SK-N-SH (cell line): ENCODE measurements around the gene RYR3. TPM values are rescaled to one million over a fixed set of nuclear protein-coding genes. Genes with fewer than 3 reads are reported as not detected.

ENCODE experiments used
- CTCF ChIA-PET: fragments of 300-600, 350-600 bp; formaldehyde crosslinking; extraction: SDS; loops from one replicate; lab custom pipeline; 2021; lab: Yijun Ruan, JAX
- POLR2A ChIA-PET: fragments of 350-600 bp; sonication (Branson Sonifier 250); formaldehyde crosslinking; extraction: SDS; loops from one replicate; lab custom pipeline; 2020; ENCODE audit warnings: antibody characterized with exemption, inconsistent platforms; lab: Yijun Ruan, JAX
- DNase-seq: peaks from one replicate; pipeline ENCODE4 v3.0.0; 2012
- H2AFZ ChIP-seq: fragments of 200-600 bp; sonication (generic); 2 replicates; pipeline ENCODE4 v1.8.1; 2016; ENCODE audit warnings: antibody characterized with exemption, mild to moderate bottlenecking, low read depth
- H3F3A ChIP-seq: fragments of 200-600 bp; sonication (generic); replicated peaks from 2 replicates; pipeline ENCODE3; 2016; ENCODE audit warnings: antibody characterized with exemption, mild to moderate bottlenecking; ENCODE audit not compliant: insufficient read depth
- H3K27ac ChIP-seq, 2 experiments: fragments of 200-500 bp in 1 of 2; fragments of 200-600 bp in 1 of 2; sonication (Bioruptor generic) in 1 of 2; sonication (generic), shearing (Covaris generic) in 1 of 2; 2 replicates each; pipeline versions ENCODE4 v1.5.1 to v1.6.1; 2014 to 2016; ENCODE audit warnings: low read depth in 2 of 2, inconsistent platforms in 1 of 2, low read length in 1 of 2, mild to moderate bottlenecking in 1 of 2, mixed read lengths in 1 of 2
- H3K27me3 ChIP-seq: fragments of 200-600 bp; sonication (generic), shearing (Covaris generic); 2 replicates; pipeline ENCODE4 v1.6.1; 2016; ENCODE audit warnings: mixed run types; ENCODE audit not compliant: insufficient read depth
- H3K36me3 ChIP-seq, 2 experiments: fragments of 200-500 bp in 1 of 2; fragments of 200-600 bp in 1 of 2; sonication (Bioruptor generic) in 1 of 2; sonication (generic) in 1 of 2; replicated peaks in 1 of 2; 2 replicates each; pipeline versions ENCODE3 to v1.5.1; 2014 to 2016; ENCODE audit warnings: low read length in 1 of 2, mild to moderate bottlenecking in 1 of 2; ENCODE audit not compliant: insufficient read depth in 2 of 2, control insufficient read depth in 1 of 2
- H3K4me1 ChIP-seq, 2 experiments: fragments of 200-500 bp in 1 of 2; fragments of 200-600 bp in 1 of 2; sonication (Bioruptor generic) in 1 of 2; sonication (generic), shearing (Covaris generic) in 1 of 2; 2 replicates each; pipeline versions ENCODE4 v1.5.1 to v1.6.1; 2014 to 2016; ENCODE audit warnings: low read depth in 1 of 2, low read length in 1 of 2, mixed run types in 1 of 2; ENCODE audit not compliant: insufficient read depth in 2 of 2, control insufficient read depth in 1 of 2
- H3K4me2 ChIP-seq: fragments of 200-600 bp; sonication (generic), shearing (Covaris generic); 2 replicates; pipeline ENCODE4 v1.6.1; 2017; ENCODE audit warnings: mixed run types
- H3K4me3 ChIP-seq, 2 experiments: fragments of 200-500 bp in 1 of 2; fragments of 200-600 bp in 1 of 2; sonication (Bioruptor generic) in 1 of 2; sonication (generic), shearing (Covaris generic) in 1 of 2; 2 replicates each; pipeline versions ENCODE4 v1.5.1 to v1.8.1; 2014 to 2016; ENCODE audit warnings: low read depth in 2 of 2, inconsistent platforms in 1 of 2, low read length in 1 of 2, mild to moderate bottlenecking in 1 of 2, mixed read lengths in 1 of 2, moderate library complexity in 1 of 2
- H3K79me2 ChIP-seq: fragments of 200-600 bp; sonication (generic); 2 replicates; pipeline ENCODE4 v1.8.1; 2017; ENCODE audit warnings: mild to moderate bottlenecking; ENCODE audit not compliant: insufficient read depth
- H3K9ac ChIP-seq: fragments of 200-600 bp; sonication (generic); 2 replicates; pipeline ENCODE4 v1.6.1; 2017; ENCODE audit warnings: mixed run types
- H3K9me2 ChIP-seq: fragments of 200-600 bp; sonication (generic); 2 replicates; pipeline ENCODE4 v1.6.1; 2017; ENCODE audit warnings: mixed run types
- H3K9me3 ChIP-seq: fragments of 200-600 bp; sonication (generic); 2 replicates; pipeline ENCODE4 v1.6.1; 2017; ENCODE audit warnings: mixed run types, mild to moderate bottlenecking, moderate library complexity
- H4K20me1 ChIP-seq: fragments of 200-600 bp; sonication (generic); 2 replicates; pipeline ENCODE4 v1.6.1; 2017; ENCODE audit warnings: mild to moderate bottlenecking, mixed run types; ENCODE audit not compliant: insufficient read depth
- CHD2 ChIP-seq: fragments of 150-350 bp; IDR thresholded peaks from 2 replicates; pipeline ENCODE4 v1.6.1; 2018; ENCODE audit warnings: low read length; ENCODE audit not compliant: partially characterized antibody
- CTCF ChIP-seq: fragments of 200-600 bp; sonication (generic); IDR thresholded peaks from 2 replicates; pipeline ENCODE4 v1.6.1; 2017; ENCODE audit warnings: antibody characterized with exemption, mild to moderate bottlenecking, moderate library complexity
- EP300 ChIP-seq, 2 experiments: IDR thresholded peaks; 2 replicates each; pipeline versions ENCODE4 v1.4.0 to v1.6.1; 2012; ENCODE audit warnings: borderline replicate concordance in 1 of 2, low read depth in 1 of 2, low read length in 1 of 2
- FOXJ3 ChIP-seq: sonication (generic); formaldehyde crosslinking; IDR thresholded peaks from 2 replicates; pipeline ENCODE4 v1.5.1; 2020; ENCODE audit warnings: mild to moderate bottlenecking, missing genetic modification reagents
- FOXM1 ChIP-seq: IDR thresholded peaks from 2 replicates; pipeline ENCODE4 v1.4.0; 2012; ENCODE audit warnings: low read depth, mild to moderate bottlenecking
- IRF3 ChIP-seq: fragments of 150-350 bp; IDR thresholded peaks from 2 replicates; pipeline ENCODE4 v1.6.1; 2016; ENCODE audit warnings: mild to moderate bottlenecking, low read depth, low read length
- JUND ChIP-seq: IDR thresholded peaks from 2 replicates; pipeline ENCODE4 v1.4.0; 2012
- NRF1 ChIP-seq: IDR thresholded peaks from 2 replicates; pipeline ENCODE4 v1.6.1; 2012; ENCODE audit warnings: low read depth, mild to moderate bottlenecking, low read length
- POLR2AphosphoS5 ChIP-seq: IDR thresholded peaks from 2 replicates; pipeline ENCODE4 v1.6.1; 2012; ENCODE audit warnings: low read depth, low read length
- REST ChIP-seq: IDR thresholded peaks from 2 replicates; pipeline ENCODE4 v1.6.1; 2012; ENCODE audit warnings: mild to moderate bottlenecking, low read depth, low read length, moderate library complexity
- RXRA ChIP-seq: IDR thresholded peaks from 2 replicates; pipeline ENCODE4 v1.4.0; 2012; ENCODE audit warnings: low read depth, mild to moderate bottlenecking, borderline replicate concordance
- SIN3A ChIP-seq: IDR thresholded peaks from 2 replicates; pipeline ENCODE4 v1.6.1; 2012; ENCODE audit warnings: low read depth, mild to moderate bottlenecking, low read length, moderate library complexity, borderline replicate concordance
- SMC3 ChIP-seq: IDR thresholded peaks from 2 replicates; pipeline ENCODE4 v1.6.1; 2012; ENCODE audit warnings: low read depth, low read length, improper control_type of control experiment
- TCF12 ChIP-seq: IDR thresholded peaks from 2 replicates; pipeline ENCODE4 v1.4.0; 2012
- TEAD4 ChIP-seq: IDR thresholded peaks from 2 replicates; pipeline ENCODE4 v1.4.0; 2012; ENCODE audit warnings: mild to moderate bottlenecking, borderline replicate concordance; ENCODE audit not compliant: insufficient read depth
- WGBS: methylation state at CpG from one replicate; pipeline ENCODE4 v1.1.6; 2017; ENCODE audit warnings: low lambda C conversion rate; 5-methylcytosine and 5-hydroxymethylcytosine counted together
- polyA plus RNA-seq, 3 experiments: library from polyadenylated mRNA; depleted of rRNA; stranded (reverse); fragments of >200 nt; gene quantifications; 2 replicates each; pipeline ENCODE4 v1.2.3, GENCODE V29; 2012

RYR3 gene
- polyA plus RNA-seq, 1 of the 3 experiments (the other 2 are of a cell fraction) = 0.02 TPM

GRCh38 chr15:33533197-33533596, 222.4 kb downstream of the RYR3 start:
- 36% methylated on average over 4 of the region's 4 CpGs for WGBS
- ChIA-PET CTCF (interaction anchor here (0.8 kb wide), 1 partner anchor 202 kb away, joined by 3 read pairs; no protein-coding TSS in a partner anchor), POLR2A (no interaction called here)
- DNase-seq = no peak
- Histone ChIP-seq H2AFZ (no peak overlapping the region), H3K9me2 (no peaks in the 10 kb centered on the region), H3K9me3 (no peaks in the 10 kb centered on the region), H3K36me3 (no peaks in the 10 kb centered on the region), H3F3A (no peaks in the 10 kb centered on the region), H3K4me1 (no peaks in the 10 kb centered on the region), H3K27me3 (no peaks in the 10 kb centered on the region; the same call in 1 of the 2 replicates), H3K27ac (no peak overlapping the region), H3K4me3 (no peak overlapping the region), H3K9ac (no peak overlapping the region), H3K4me2 (no peak overlapping the region), H3K79me2 (no peaks in the 10 kb centered on the region), H4K20me1 (no peaks in the 10 kb centered on the region)
- TF ChIP-seq SMC3 (no peak), JUND (no peak), FOXM1 (no peak), REST (no peak), CTCF (no peak), POLR2AphosphoS5 (no peak), EP300 (IDR thresholded peaks at IDR 0.05; ENCODE audit: borderline replicate concordance in 1 of 2, low read depth in 1 of 2, low read length in 1 of 2) (no peak), IRF3 (no peak), RXRA (no peak), CHD2 (no peak), TCF12 (no peak), FOXJ3 (no peak), TEAD4 (no peak), NRF1 (no peak), SIN3A (no peak)
